Tibial nerve (tissue), 4 donors: ENCODE measurements around the gene ST6GALNAC3. TPM values are rescaled to one million over a fixed set of nuclear protein-coding genes. Genes with fewer than 3 reads are reported as not detected.

ENCODE experiments used
- DNase-seq, 2 donors: peaks; one replicate each; pipeline ENCODE4 v3.0.0-alpha.2; 2019; ENCODE audit warnings: low spot score in 2 of 2
- H3K27ac ChIP-seq, 4 donors: fragments of 200-600 bp; sonication (generic) in 3 of 4; one replicate each; pipeline ENCODE4 v1.5.1; 2017 to 2019; ENCODE audit warnings: mild to moderate bottlenecking in 1 of 4
- H3K27me3 ChIP-seq, 2 donors: fragments of 200-600 bp; sonication (generic) in 1 of 2; one replicate each; pipeline versions ENCODE4 v1.5.1 to v1.6.0; 2017 to 2019
- H3K36me3 ChIP-seq, 3 donors: fragments of 200-600 bp; sonication (generic); one replicate each; pipeline ENCODE4 v1.5.1; 2018 to 2019
- H3K4me1 ChIP-seq, 4 donors: fragments of 200-600 bp; sonication (generic) in 3 of 4; one replicate each; pipeline ENCODE4 v1.5.1; 2017 to 2019
- H3K4me3 ChIP-seq, 4 donors: fragments of 200-600 bp; sonication (generic) in 3 of 4; one replicate each; pipeline ENCODE4 v1.5.1; 2017 to 2019; ENCODE audit warnings: mild to moderate bottlenecking in 1 of 4, moderate library complexity in 1 of 4
- H3K9me3 ChIP-seq, 4 donors: fragments of 200-600 bp; sonication (generic) in 3 of 4; one replicate each; pipeline ENCODE4 v1.5.1; 2017 to 2019
- EP300 ChIP-seq, 2 donors: sonication (generic); formaldehyde crosslinking; IDR thresholded peaks; one replicate each; pipeline ENCODE4 v1.6.1; 2017; ENCODE audit warnings: antibody characterized with exemption in 2 of 2, mild to moderate bottlenecking in 1 of 2
- POLR2A ChIP-seq, 2 donors: fragments of 450-650 bp; IDR thresholded peaks; one replicate each; pipeline ENCODE4 v1.6.1; 2017; ENCODE audit warnings: antibody characterized with exemption in 2 of 2, mild to moderate bottlenecking in 2 of 2, moderate library complexity in 2 of 2
- WGBS, 2 donors: methylation state at CpG; one replicate each; pipeline ENCODE4 v1.1.5; 2018; 5-methylcytosine and 5-hydroxymethylcytosine counted together
- total RNA-seq, 4 donors: library from RNA; depleted of rRNA; stranded (reverse); fragments of >200 nt; gene quantifications; one replicate each; pipeline ENCODE4 v1.1.0, GENCODE V29; 2016
- TF ChIP-seq, protein P1 (sequence below), 5 experiments: fragments of 200-600 bp in 3 of 5; fragments of 450-650 bp in 2 of 5; sonication (generic) in 3 of 5; IDR thresholded peaks; one replicate each; pipeline ENCODE4 v1.5.1; 2016 to 2019; ENCODE audit warnings: antibody characterized with exemption in 5 of 5, mild to moderate bottlenecking in 3 of 5, moderate library complexity in 2 of 5

ST6GALNAC3 gene
- total RNA-seq, 4 donors from 2014 or later, result 2.7 to 6.6 (median 4.9) TPM

DNA sequence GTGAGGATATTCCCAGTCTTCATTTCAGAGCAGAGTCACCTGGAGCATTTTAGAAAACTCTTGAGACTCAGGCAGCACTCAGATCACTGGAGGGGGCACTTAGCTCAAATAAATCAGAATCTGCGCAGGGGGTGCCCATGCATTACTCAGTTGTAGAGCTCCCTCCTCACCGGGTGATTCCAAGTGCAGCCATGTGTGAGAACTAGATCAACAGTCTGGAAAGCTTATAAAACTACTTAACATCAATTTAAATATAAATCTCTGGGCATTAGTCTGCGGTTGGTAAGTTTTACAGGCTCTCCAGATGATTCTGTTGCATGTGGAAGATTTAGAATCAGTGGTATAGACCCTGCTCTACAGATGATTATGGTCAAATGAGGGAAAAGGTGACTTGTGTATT, 128.6 kb downstream of the ST6GALNAC3 start:
- Histone ChIP-seq H3K4me1 (no peaks in the 10 kb centered on the region), H3K27ac (no peak overlapping the region), H3K4me3 (no peak overlapping the region), H3K27me3 (no peaks in the 10 kb centered on the region), H3K9me3 (no peaks in the 10 kb centered on the region), H3K36me3 (no peaks in the 10 kb centered on the region)
- DNase-seq, result no peak
- TF ChIP-seq, protein P1, sequence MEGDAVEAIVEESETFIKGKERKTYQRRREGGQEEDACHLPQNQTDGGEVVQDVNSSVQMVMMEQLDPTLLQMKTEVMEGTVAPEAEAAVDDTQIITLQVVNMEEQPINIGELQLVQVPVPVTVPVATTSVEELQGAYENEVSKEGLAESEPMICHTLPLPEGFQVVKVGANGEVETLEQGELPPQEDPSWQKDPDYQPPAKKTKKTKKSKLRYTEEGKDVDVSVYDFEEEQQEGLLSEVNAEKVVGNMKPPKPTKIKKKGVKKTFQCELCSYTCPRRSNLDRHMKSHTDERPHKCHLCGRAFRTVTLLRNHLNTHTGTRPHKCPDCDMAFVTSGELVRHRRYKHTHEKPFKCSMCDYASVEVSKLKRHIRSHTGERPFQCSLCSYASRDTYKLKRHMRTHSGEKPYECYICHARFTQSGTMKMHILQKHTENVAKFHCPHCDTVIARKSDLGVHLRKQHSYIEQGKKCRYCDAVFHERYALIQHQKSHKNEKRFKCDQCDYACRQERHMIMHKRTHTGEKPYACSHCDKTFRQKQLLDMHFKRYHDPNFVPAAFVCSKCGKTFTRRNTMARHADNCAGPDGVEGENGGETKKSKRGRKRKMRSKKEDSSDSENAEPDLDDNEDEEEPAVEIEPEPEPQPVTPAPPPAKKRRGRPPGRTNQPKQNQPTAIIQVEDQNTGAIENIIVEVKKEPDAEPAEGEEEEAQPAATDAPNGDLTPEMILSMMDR (IDR thresholded peaks at IDR 0.05), result no peak
- TF ChIP-seq EP300 (IDR thresholded peaks at IDR 0.05), result no peak
- no peak for TF ChIP-seq POLR2A (IDR thresholded peaks at IDR 0.05)
- 78 to 82% methylated on average over 3 of the region's 3 CpGs for WGBS, 2 donors

GRCh38 chr1:76209238-76209637, 134.7 kb downstream of the ST6GALNAC3 start:
- Histone ChIP-seq H3K27me3 (no peaks in the 10 kb centered on the region), H3K9me3 (no peaks in the 10 kb centered on the region), H3K36me3 (no peaks in the 10 kb centered on the region), H3K27ac (no peak overlapping the region), H3K4me3 (no peak overlapping the region), H3K4me1 (no peaks in the 10 kb centered on the region)
- TF ChIP-seq EP300 (IDR thresholded peaks at IDR 0.05) (no peak), POLR2A (IDR thresholded peaks at IDR 0.05) (no peak)
- TF ChIP-seq, protein P1 (IDR thresholded peaks at IDR 0.05), result no peak
- WGBS, 2 donors, result 83 to 96% methylated on average over 4 of the region's 4 CpGs
- DNase-seq, result no peak

GRCh38 chr1:76209648-76210047, 135.1 kb downstream of the ST6GALNAC3 start:
- Histone ChIP-seq H3K27me3 (no peaks in the 10 kb centered on the region), H3K9me3 (no peaks in the 10 kb centered on the region), H3K4me1 (no peaks in the 10 kb centered on the region), H3K36me3 (no peaks in the 10 kb centered on the region), H3K4me3 (no peak overlapping the region), H3K27ac (no peak overlapping the region)
- no peak for DNase-seq
- TF ChIP-seq, protein P1 (IDR thresholded peaks at IDR 0.05), result no peak
- no peak for TF ChIP-seq EP300 (IDR thresholded peaks at IDR 0.05)
- no peak for TF ChIP-seq POLR2A (IDR thresholded peaks at IDR 0.05)
- WGBS, 2 donors, result 59 to 72% methylated on average over 3 of the region's 3 CpGs

- TF ChIP-seq EP300 (IDR thresholded peaks at IDR 0.05), result no peak
- TF ChIP-seq, protein P1 (IDR thresholded peaks at IDR 0.05), result no peak
- TF ChIP-seq POLR2A (IDR thresholded peaks at IDR 0.05), result no peak
- H3K36me3 ChIP-seq, result no peaks in the 10 kb centered on the region
- no peak overlapping the region for H3K27ac ChIP-seq
- H3K27me3 ChIP-seq, result no peaks in the 10 kb centered on the region
- no peak for DNase-seq
- H3K4me3 ChIP-seq, result no peak overlapping the region
- no peaks in the 10 kb centered on the region for H3K4me1 ChIP-seq
- no peaks in the 10 kb centered on the region for H3K9me3 ChIP-seq
Measured at GRCh38 chr1:76210160-76210559, 135.6 kb downstream of the ST6GALNAC3 start.

DNA sequence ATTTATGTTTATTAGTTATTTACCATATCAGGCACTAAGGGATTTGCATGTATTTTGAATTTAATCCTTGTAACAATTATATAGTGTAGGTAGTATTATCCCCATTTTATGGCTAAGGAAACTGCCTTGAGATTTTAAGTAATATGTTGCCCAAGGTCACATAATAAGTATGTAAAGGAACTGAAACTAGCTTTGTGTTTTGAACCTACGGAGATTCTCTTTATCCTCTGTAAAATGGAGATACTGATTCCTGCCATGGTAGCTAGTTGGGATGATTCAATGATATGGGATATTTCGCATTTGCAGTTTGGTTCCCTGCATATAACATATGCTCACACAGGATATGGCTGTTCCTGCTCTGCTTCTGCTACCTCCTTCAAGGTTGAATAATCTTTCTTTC, 144.3 kb downstream of the ST6GALNAC3 start:
- 86 to 89% methylated on average over 2 of the region's 2 CpGs for WGBS, 2 donors

More for the DNA sequence above, 144.3 kb downstream of the ST6GALNAC3 start:
- DNase-seq, result no peak
- TF ChIP-seq POLR2A (IDR thresholded peaks at IDR 0.05) (no peak), EP300 (IDR thresholded peaks at IDR 0.05) (no peak)
- TF ChIP-seq, protein P1 (IDR thresholded peaks at IDR 0.05), result no peak
- Histone ChIP-seq H3K4me1 (no peaks in the 10 kb centered on the region), H3K27ac (no peak overlapping the region), H3K9me3 (no peaks in the 10 kb centered on the region), H3K27me3 (no peaks in the 10 kb centered on the region), H3K4me3 (no peak overlapping the region), H3K36me3 (no peaks in the 10 kb centered on the region)
